ENCODE data around the gene ACAD10.
"Not testable (repeated sequence)": the region's sequence is repeated elsewhere in the genome, so short reads cannot be mapped to it uniquely, and the experiment has no call there.

ACAD10 gene

DNA sequence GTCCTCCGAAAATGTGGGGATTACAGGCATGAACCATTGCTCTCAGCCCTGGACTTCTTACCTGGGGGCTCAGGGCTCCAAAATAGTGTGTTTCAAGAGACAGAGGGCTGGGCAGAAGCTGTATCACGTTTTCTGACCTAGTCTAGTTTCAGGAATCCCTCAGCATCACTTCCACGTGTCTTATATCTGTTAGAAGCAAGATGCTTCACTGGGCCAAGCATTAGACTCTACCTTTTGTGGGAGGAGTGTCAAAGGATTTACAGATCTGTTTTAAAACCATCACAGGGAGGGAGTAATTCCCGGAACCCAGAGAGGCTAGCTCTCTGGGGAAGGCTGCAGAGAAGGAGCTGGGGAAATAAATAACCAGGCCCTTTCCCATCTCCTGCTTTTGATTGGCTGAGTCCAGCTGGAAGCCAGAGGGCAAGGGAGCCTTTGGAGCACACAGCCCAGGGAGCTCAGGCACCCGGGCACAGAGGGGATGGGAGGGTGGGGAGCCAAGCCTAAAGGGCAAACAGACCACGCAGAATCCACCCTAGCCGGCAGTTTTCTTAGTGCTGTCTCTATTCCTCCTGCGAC lies 47.6 kb downstream of the ACAD10 start:
- TF ChIP-seq, protein P1, sequence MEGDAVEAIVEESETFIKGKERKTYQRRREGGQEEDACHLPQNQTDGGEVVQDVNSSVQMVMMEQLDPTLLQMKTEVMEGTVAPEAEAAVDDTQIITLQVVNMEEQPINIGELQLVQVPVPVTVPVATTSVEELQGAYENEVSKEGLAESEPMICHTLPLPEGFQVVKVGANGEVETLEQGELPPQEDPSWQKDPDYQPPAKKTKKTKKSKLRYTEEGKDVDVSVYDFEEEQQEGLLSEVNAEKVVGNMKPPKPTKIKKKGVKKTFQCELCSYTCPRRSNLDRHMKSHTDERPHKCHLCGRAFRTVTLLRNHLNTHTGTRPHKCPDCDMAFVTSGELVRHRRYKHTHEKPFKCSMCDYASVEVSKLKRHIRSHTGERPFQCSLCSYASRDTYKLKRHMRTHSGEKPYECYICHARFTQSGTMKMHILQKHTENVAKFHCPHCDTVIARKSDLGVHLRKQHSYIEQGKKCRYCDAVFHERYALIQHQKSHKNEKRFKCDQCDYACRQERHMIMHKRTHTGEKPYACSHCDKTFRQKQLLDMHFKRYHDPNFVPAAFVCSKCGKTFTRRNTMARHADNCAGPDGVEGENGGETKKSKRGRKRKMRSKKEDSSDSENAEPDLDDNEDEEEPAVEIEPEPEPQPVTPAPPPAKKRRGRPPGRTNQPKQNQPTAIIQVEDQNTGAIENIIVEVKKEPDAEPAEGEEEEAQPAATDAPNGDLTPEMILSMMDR (IDR thresholded peaks at IDR 0.05; ENCODE audit: insufficient read depth, low read depth, low read length, missing control alignments) = no peak
- no peak for DNase-seq (ENCODE audit: low read depth)
- H3K4me3 ChIP-seq (ENCODE audit: low read length) = no peak overlapping the region

DNA sequence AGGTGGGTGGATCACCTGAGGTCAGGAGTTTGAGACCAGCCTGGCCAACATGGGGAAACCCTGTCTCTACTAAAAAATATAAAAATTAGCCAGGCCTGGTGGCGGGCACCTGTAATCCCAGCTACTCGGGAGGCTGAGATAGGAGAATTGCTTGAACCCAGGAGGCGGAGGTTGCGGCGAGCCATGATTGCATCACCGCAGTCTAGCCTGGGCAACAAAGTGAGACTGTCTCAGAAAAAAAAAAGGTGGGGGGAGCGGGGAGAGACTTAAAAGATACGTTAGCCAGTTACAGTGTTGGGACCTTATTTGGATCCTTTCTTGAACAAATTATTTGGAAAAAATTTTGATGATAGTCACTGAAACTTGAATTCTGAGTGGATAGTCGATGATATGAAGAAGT lies 53.7 kb downstream of the ACAD10 start:
- H3K4me3 ChIP-seq (ENCODE audit: low read length); DNase-seq (ENCODE audit: low read depth): not testable (repeated sequence)

DNA sequence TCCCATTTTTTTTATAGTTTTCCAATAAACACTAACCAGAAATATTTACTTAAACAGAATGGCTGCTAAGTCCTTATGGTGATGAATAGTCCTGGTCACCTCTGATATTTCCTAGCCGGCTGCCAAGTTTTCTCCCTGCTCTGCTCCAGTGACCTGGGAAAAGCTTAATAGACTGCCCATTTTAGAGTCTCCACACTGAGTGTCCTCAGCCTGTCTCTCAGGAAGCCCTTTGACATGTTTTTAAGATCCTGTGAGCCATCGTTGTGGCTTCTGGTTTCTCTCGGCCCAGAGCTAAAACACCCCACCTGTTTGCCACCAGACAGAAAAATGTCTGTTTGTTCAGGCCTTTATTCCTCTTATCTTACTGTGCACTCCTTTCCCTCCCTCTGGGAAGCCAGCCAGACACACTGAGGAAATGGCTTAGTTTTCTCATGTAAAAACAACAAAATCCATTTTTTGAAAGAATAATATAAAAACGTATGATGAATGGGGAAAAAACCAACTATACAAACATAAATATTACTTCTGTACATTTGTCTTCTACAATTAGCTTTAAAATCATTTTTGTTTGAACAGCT lies 55.5 kb downstream of the ACAD10 start:
- no peak for DNase-seq (ENCODE audit: low read depth)
- no peak overlapping the region for H3K4me3 ChIP-seq (ENCODE audit: low read length)
- TF ChIP-seq, protein P1 (IDR thresholded peaks at IDR 0.05; ENCODE audit: insufficient read depth, low read depth, low read length, missing control alignments) = no peak

DNA sequence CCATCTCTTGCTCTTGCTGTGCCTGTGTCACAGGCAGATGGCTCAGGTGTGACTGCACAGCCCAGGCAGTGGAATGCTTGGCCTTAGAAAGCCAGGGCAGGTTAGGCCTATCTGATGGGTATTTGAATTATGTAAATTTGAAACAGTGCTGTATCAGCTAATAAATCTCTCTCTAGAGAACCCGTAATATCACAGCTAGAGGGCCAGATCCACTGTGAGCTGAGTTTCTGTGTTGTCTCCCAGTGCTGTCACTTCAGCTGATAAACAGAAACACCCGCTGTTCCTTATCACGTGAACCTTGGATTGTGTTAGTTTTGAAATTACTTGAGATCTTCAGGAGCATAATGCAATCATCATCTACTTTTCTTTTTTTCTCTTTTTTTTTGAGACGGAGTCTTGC lies 59.4 kb downstream of the ACAD10 start:
- TF ChIP-seq, protein P1 (IDR thresholded peaks at IDR 0.05; ENCODE audit: insufficient read depth, low read depth, low read length, missing control alignments) = no peak
- H3K4me3 ChIP-seq (ENCODE audit: low read length) = no peak overlapping the region
- DNase-seq (ENCODE audit: low read depth) = no peak

DNA sequence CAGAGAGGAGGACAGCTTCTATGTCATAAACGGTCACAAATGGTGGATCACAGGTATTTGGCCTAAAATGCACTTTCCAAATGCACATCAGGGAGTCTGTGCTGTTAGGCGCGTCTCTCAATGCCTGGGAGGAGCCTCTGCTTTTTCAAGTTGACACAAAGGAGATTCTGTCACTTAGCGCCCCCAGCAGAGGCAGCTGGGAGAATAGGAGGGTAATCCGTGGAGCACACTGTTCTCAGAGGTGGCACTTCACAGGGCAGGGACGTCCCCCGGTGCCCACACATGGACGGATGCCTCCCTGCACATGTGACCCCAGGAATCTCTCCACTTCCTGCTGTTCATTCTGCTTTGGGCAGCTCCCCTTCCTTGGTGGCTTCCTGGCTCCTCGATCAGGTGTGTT lies 61.5 kb downstream of the ACAD10 start:
- DNase-seq (ENCODE audit: low read depth) = no peak
- TF ChIP-seq, protein P1 (IDR thresholded peaks at IDR 0.05; ENCODE audit: insufficient read depth, low read depth, low read length, missing control alignments) = no peak
- H3K4me3 ChIP-seq (ENCODE audit: low read length) = no peak overlapping the region

DNA sequence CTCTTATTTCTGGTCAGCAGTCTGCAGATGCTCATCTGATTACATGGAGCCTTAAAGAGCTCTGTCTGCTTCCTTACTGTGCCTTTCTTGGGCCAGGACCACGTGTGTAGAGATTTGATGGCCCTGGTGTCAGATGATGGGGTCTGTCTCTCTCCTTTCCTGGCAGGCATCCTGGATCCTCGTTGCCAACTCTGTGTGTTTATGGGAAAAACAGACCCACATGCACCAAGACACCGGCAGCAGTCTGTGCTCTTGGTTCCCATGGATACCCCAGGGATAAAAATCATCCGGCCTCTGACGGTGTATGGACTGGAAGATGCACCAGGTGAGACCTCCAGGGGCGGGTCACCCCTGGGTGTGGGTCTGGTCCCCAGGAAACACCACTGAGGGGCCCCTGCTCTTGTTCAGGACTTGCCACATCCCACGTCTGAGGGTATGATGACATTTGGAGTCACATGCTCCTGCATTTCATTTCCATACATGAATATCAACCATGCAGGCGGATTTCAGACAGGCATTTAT lies 62.4 kb downstream of the ACAD10 start:
- H3K4me3 ChIP-seq (ENCODE audit: low read length) = no peak overlapping the region
- TF ChIP-seq, protein P1 (IDR thresholded peaks at IDR 0.05; ENCODE audit: insufficient read depth, low read depth, low read length, missing control alignments) = no peak
- DNase-seq (ENCODE audit: low read depth) = no peak

DNA sequence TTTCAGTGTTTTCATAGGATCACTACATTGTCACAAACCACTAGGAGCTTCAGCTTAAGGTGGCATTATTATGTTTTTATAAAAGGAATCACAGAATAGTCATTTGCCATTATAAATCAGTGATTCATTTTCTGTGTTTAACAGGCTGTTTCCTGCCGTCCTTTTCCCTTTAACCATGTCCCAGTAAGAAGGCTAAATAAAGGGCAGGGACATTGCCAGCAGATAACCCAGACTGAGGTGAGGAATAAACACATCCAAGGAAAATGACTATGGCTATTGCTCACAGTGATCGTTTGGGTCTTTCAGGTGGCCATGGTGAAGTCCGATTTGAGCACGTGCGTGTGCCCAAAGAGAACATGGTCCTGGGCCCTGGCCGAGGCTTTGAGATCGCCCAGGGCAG lies 63.0 kb downstream of the ACAD10 start:
- no peak for DNase-seq (ENCODE audit: low read depth)
- TF ChIP-seq, protein P1 (IDR thresholded peaks at IDR 0.05; ENCODE audit: insufficient read depth, low read depth, low read length, missing control alignments) = no peak
- H3K4me3 ChIP-seq (ENCODE audit: low read length) = no peak overlapping the region

All from epithelial cell of esophagus (primary cell).